Measurements from ENCODE around the gene MDH1. TPM values are rescaled to one million over a fixed set of nuclear protein-coding genes. Genes with fewer than 3 reads are reported as not detected.
A peak's percentile ranks its signal among the peaks of the same experiment; 100 is the strongest.
"Not testable (repeated sequence)": the region's sequence is repeated elsewhere in the genome, so short reads cannot be mapped to it uniquely, and the experiment has no call there.

The MDH1 gene
- total RNA-seq, 2 donors from 2014 or later, result 148 to 158 TPM

- intact Hi-C loops (cut with DNase I), result no loop called here
- DNase-seq (ENCODE audit: low spot score), result peak; percentile 78
Observed at GRCh38 chr2:63581298-63581961, 7.3 kb upstream of the MDH1 start.

GRCh38 chr2:63582873-63583272, 5.9 kb upstream of the MDH1 start:
- DNase-seq (ENCODE audit: low spot score), result no peak
- intact Hi-C loops (cut with DNase I), result no loop called here

GRCh38 chr2:63587814-63588384, 864 bp upstream of the MDH1 start:
- no peak for DNase-seq (ENCODE audit: low spot score)
- intact Hi-C loops (cut with DNase I), result no loop called here

DNA sequence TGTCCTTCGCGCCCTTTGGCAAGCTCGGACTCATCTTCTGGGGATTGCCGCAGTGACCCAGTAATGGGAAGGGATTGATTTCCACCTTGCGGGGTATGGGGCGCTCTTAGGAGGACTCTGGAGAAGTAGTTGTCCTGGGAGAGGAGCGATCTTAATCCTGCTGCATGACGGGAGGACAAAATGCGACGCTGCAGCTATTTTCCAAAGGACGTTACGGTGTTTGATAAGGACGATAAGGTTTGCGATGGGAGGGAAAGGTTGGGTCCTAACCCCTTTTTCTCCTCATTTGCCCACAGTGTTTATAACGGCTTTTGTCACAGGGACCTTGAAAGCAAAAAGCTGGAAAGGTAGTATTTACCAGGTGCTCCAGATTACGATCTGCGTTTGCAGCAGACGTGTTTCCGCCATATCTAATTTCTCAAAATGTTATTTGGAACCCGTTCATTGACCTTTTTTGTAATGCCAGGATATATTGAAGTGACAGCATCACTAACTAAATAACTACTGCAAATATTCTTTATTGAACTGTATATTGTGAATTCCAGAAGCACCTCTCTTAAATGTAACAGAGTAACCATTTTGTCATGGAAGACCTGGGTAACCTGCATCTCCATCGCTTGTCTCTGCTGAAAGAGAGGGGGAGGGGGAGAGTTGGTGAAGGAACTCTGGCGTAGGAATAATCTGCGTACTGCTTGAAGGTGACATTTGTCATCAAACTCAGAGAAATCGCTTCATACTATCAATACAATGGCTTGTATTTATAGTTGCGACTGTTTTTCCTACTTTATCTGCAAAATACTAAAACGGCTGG, 590 bp downstream of the MDH1 start:
- intact Hi-C loops (cut with DNase I), result no loop called here
- DNase-seq (ENCODE audit: low spot score), result no peak

- no peak for DNase-seq (ENCODE audit: low spot score)
- intact Hi-C loops (cut with DNase I), result no loop called here
Observed at GRCh38 chr2:63590626-63591408, 2.1 kb downstream of the MDH1 start.

DNA sequence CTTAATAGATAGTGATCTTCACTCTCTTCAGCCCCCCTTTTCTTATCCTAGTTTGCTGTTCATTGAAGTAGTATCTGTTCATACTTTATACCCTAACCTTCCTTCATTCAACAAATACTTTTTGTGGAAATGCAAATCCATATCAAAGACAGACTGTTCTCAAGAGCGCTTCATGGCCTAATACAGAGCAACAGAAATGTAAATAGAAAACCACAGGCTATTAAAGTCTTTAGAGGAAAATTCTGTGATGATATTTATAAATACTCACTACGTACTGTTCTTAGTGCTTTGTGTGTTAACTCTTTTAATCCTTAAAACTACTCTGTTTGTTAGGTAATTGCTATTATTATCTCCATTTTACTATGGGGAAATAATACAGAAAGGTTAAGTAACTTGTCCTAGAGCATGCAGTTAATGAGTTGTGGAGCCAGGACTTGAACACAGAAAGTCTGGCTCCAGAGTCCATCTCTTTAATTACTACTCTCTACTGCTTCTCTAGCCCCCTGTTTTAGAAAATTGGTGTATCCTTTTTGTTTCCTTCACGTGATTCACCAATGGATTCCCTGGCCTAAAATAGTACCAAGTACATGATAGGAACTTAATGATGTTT, 2.9 kb downstream of the MDH1 start:
- intact Hi-C loops (cut with DNase I), result no loop called here
- DNase-seq (ENCODE audit: low spot score), result no peak

DNA sequence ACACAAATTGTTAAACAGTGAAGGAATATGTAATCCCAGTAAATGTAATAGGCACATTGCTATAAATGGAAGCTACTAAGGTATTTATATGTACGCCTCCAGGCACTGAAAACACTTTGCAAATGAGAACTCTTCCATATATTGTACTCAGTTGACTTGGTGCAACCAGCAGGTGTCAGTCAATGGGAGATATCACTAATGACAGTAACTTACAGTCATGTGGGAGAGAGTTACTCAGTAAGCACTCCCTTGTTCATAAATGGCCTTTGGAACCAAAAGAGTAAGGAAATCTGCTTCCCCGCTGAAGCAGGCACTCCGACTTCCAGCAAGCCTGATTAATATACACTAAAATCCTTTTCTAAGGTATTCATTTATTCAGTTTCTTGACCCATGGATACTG, 5.9 kb downstream of the MDH1 start:
- no peak for DNase-seq (ENCODE audit: low spot score)
- intact Hi-C loops (cut with DNase I), result no loop called here

GRCh38 chr2:63596401-63596883, 7.7 kb downstream of the MDH1 start:
- intact Hi-C loops (cut with DNase I), result no loop called here
- no peak for DNase-seq (ENCODE audit: low spot score)

DNA sequence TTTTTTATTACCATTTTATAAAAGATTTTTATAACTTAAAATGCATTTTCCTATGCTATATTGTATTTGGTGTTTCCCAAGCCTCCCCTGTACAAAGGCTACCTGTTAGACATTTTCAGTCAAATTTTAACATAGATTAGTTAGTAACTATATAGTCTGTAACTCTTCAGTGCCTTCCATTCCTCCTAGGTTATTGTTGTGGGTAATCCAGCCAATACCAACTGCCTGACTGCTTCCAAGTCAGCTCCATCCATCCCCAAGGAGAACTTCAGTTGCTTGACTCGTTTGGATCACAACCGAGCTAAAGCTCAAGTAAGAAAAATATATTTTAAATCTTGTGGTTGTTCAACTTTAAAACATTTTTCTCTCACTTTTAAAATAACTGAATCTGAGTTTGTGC, 10.2 kb downstream of the MDH1 start:
- DNase-seq (ENCODE audit: low spot score), result no peak
- intact Hi-C loops (cut with DNase I), result no loop called here

GRCh38 chr2:63600881-63601460, 12.2 kb downstream of the MDH1 start:
- intact Hi-C loops (cut with DNase I), result no loop called here
- no peak for DNase-seq (ENCODE audit: low spot score)

GRCh38 chr2:63604666-63605065, 15.9 kb downstream of the MDH1 start:
- intact Hi-C loops (cut with DNase I), result no loop called here
- no peak for DNase-seq (ENCODE audit: low spot score)

GRCh38 chr2:63608865-63609264, 20.1 kb downstream of the MDH1 start:
- intact Hi-C loops (cut with DNase I), result not testable (repeated sequence)

GRCh38 chr2:63610525-63610924, 21.8 kb downstream of the MDH1 start:
- DNase-seq (ENCODE audit: low spot score), result no peak
- intact Hi-C loops (cut with DNase I), result no loop called here

More at GRCh38 chr2:63608865-63609264, 20.1 kb downstream of the MDH1 start:
- not testable (repeated sequence) for DNase-seq (ENCODE audit: low spot score)

- intact Hi-C loops (cut with DNase I), result no loop called here
- no peak for DNase-seq (ENCODE audit: low spot score)
Observed at GRCh38 chr2:63613391-63613901, 24.7 kb downstream of the MDH1 start.

DNA sequence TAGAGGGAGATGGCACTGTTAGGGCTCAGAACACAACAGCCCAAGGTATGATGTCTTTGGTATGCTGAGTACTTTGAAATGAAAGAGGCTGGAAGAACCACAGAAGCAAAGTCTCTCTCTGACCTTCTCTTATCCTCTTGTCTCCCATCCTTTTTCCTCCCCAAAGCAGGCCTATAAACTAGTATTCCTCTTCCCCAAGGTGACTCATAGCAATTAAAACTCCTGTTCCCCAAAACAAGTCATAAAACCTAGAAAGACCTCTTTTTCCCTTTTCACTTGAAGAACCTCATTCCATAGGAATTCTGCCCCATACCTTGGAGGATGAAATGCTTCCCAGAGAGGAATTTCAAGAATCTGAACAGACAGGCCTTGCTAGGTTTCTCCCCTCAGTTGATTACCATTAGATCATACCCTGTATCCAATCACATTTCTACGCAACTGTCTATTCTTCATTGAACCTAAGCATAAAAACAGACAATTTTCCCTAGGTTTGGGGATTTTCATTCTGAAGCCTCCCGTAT, 25.7 kb downstream of the MDH1 start:
- intact Hi-C loops (cut with DNase I), result no loop called here
- DNase-seq (ENCODE audit: low spot score), result no peak

DNA sequence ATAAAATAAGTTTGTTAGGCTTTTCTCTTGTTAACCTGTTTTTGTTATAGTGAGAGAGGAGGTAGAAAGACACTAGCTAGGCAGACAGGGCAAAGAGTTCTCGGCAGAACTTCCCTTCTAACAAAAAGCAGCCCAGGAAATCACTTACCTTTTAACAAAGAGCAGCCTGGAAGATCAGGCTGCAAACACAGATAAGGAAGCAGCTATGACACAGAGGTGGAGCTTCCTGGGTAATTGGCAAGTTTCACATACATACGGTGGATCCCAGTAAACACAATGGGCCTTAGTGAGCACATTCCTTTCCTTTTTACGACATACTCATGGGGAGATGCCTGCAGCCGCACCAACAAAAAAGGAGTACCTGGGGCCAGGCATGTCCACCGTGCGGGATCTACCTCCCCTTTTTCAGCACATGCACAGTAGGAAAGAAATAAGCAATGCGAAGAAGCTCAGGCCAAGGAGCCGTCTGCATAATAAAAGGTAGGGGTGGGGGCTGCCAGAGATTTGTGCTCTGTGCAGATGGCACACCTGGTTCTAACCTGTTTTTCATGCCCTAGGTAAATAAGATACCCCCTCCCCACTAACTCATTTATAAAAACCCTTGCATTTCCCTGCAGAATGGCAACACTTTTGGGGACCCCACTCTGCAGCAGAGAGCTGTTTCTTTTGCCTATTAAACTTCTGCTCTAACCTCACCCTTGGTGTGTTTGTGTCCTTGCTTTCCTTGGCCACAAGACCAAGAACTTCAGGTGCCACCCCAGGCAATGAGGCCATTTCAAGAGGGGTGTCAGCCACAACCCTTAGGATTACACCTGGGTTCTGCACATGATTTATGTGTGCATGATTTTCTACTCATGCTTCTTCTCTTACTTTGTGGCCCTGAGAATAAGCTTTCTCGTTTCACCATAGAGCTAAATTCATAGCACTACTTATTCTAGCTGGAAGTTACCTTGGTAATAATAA, 26.5 kb downstream of the MDH1 start:
- intact Hi-C loops (cut with DNase I), result no loop called here
- DNase-seq (ENCODE audit: low spot score), result no peak

DNA sequence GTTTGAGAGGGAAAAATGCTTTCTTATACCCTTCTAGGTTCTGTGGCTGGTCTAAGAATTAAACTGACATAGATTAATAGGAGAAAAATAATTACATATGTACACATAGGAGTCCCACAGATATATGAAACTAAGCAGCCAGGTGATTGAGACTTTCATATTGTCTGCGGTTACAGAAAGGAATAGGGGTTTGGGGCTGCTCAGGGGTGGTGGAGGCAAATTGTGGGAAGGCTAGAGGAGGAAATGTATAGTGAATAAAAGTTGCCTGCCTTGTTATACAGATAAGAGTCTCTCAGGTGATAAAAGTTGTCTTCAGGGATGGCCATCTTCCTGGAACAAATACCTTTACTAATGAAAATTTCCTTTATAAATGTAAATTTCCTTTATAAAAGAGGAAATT, 28.6 kb downstream of the MDH1 start:
- intact Hi-C loops (cut with DNase I), result no loop called here
- no peak for DNase-seq (ENCODE audit: low spot score)
